Placental epithelial cell (primary cell): ENCODE data around the gene SPATA31D3. TPM values are rescaled to one million over a fixed set of nuclear protein-coding genes. Genes with fewer than 3 reads are reported as not detected.

Source experiments
- total RNA-seq: library from RNA; depleted of rRNA; stranded (reverse); fragments of >200 nt; gene quantifications from 2 replicates; pipeline ENCODE4 v1.2.3, GENCODE V29; 2012

Gene SPATA31D3
- not detected in 2 replicates for total RNA-seq

GRCh38 chr9:81943393-81943792 is at the start of gene SPATA31D3:
TSS of gene SPATA31D3 (plus strand) at chr9:81943500. CDS start at chr9:81943586, 86 bp downstream.

GRCh38 chr9:81928305-81928704 is 15.0 kb upstream of the SPATA31D3 start, which contains the start of gene SPATA31D4:
TSS of gene SPATA31D4 (plus strand) at chr9:81928428. CDS start at chr9:81928514, 86 bp downstream.

GRCh38 chr9:81988472-81988871 is 45.2 kb downstream of the SPATA31D3 start, which contains the start of gene SPATA31D1:
TSS of gene SPATA31D1 (plus strand) at chr9:81988772. CDS start at chr9:81988819, 47 bp downstream.

Other genes starting within 250 kb of the SPATA31D3 start
- gene SPATA31D4, start 15.1 kb upstream of the SPATA31D3 start, total RNA-seq, result not detected in 2 replicates
- not detected in 2 replicates for gene SPATA31D1, start 45.3 kb downstream of the SPATA31D3 start, total RNA-seq